Measurements from ENCODE around the gene YES1. TPM values are rescaled to one million over a fixed set of nuclear protein-coding genes. Genes with fewer than 3 reads are reported as not detected.
"Not testable (repeated sequence)": the region's sequence is repeated elsewhere in the genome, so short reads cannot be mapped to it uniquely, and the experiment has no call there.

YES1 gene
- total RNA-seq, 1 donor from 2014 or later: 56.0 TPM

DNA sequence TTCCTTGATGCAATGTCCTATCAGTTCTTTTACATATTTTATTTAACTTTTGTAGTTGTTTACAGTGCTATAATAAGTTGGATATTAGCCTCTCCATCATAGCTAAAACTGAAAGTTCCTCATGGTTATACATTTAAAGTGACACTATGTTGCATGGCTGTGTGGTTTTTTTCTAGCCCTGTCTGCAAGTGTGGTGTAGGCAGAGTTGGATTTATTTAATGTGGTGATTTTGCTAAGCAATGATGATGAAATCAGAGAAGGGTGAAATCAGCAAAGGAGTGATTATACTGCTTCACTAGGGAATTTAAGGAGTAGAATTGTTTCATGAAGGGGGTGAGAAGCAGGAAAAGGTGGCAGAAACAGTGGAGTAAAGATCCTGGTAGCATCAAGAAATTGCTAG, 81.3 kb downstream of the YES1 start:
- TF ChIP-seq, protein P1, sequence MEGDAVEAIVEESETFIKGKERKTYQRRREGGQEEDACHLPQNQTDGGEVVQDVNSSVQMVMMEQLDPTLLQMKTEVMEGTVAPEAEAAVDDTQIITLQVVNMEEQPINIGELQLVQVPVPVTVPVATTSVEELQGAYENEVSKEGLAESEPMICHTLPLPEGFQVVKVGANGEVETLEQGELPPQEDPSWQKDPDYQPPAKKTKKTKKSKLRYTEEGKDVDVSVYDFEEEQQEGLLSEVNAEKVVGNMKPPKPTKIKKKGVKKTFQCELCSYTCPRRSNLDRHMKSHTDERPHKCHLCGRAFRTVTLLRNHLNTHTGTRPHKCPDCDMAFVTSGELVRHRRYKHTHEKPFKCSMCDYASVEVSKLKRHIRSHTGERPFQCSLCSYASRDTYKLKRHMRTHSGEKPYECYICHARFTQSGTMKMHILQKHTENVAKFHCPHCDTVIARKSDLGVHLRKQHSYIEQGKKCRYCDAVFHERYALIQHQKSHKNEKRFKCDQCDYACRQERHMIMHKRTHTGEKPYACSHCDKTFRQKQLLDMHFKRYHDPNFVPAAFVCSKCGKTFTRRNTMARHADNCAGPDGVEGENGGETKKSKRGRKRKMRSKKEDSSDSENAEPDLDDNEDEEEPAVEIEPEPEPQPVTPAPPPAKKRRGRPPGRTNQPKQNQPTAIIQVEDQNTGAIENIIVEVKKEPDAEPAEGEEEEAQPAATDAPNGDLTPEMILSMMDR (IDR thresholded peaks at IDR 0.05): no peak
- Histone ChIP-seq H3K27ac (no peak overlapping the region), H3K9me3 (no peaks in the 10 kb centered on the region), H3K4me1 (no peaks in the 10 kb centered on the region), H3K4me3 (no peak overlapping the region), H3K36me3 (peaks cover 29% of the 10 kb centered on the region), H3K27me3 (no peaks in the 10 kb centered on the region)
- DNase-seq (no peak), ATAC-seq (no peak)
- intact Hi-C loops (cut with DNase I): no loop called here

GRCh38 chr18:730120-730519, 81.9 kb downstream of the YES1 start:
- H3K4me1 ChIP-seq; H3K27me3 ChIP-seq; H3K27ac ChIP-seq; DNase-seq; H3K4me3 ChIP-seq; intact Hi-C loops (cut with DNase I); H3K9me3 ChIP-seq: not testable (repeated sequence)
- peak; percentile 43 for ATAC-seq
- H3K36me3 ChIP-seq: peaks cover 23% of the 10 kb centered on the region

DNA sequence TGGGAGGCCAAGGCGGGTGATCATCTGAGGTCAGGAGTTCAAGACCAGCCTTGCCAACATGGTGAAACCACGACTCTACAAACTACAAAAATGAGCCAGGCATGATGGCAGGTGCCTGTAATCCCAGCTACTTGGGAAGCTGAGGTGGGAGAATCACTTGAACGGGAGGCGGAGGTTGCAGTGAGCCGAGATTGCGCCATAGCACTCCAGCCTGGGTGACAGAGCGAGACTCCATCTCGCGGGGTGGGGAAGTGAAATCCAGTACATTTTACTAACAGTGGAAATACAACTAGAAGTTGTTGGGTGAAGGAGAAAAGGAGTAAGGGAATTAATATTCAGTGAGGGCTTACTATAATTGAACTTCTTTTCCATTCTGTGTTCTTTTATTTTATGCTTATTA, 86.4 kb downstream of the YES1 start:
- H3K9me3 ChIP-seq: no peaks in the 10 kb centered on the region
- intact Hi-C loops (cut with DNase I): no loop called here
- H3K4me1 ChIP-seq: no peaks in the 10 kb centered on the region
- peaks cover 20% of the 10 kb centered on the region for H3K36me3 ChIP-seq
- DNase-seq (no peak), ATAC-seq (peak; percentile 34)
- no peak overlapping the region for H3K27ac ChIP-seq
- H3K27me3 ChIP-seq: no peaks in the 10 kb centered on the region
- TF ChIP-seq, protein P1 (IDR thresholded peaks at IDR 0.05): no peak
- no peak overlapping the region for H3K4me3 ChIP-seq

DNA sequence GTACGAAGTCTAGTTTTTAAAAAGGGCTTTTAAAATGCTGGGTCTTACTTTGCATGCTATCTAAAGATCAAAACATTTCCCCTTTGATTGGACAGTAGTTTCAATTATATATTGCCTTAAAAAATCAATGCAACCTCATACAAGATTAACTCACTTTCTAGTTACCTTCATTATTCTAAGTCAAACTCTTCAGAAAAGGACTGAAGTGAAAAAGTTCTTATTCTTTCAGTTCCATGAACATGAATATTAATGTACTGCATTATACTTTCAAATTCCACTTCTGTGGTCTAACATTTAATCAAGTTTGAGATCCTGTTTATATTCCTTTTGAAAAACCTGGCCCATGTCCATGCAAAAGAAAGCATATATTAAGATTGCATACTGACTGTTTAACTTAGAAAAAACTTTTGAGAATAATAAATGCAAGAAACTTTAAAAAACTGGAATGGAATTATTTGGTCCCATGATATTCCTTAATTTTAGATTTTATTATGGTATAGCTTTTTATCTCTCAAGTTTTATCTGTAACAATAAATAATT, 88.4 kb downstream of the YES1 start:
- Histone ChIP-seq H3K27ac (no peak overlapping the region), H3K36me3 (peaks cover 13% of the 10 kb centered on the region), H3K27me3 (no peaks in the 10 kb centered on the region), H3K9me3 (no peaks in the 10 kb centered on the region), H3K4me1 (no peaks in the 10 kb centered on the region), H3K4me3 (no peak overlapping the region)
- TF ChIP-seq, protein P1 (IDR thresholded peaks at IDR 0.05): no peak
- no peak for DNase-seq
- ATAC-seq: no peak
- intact Hi-C loops (cut with DNase I): no loop called here

DNA sequence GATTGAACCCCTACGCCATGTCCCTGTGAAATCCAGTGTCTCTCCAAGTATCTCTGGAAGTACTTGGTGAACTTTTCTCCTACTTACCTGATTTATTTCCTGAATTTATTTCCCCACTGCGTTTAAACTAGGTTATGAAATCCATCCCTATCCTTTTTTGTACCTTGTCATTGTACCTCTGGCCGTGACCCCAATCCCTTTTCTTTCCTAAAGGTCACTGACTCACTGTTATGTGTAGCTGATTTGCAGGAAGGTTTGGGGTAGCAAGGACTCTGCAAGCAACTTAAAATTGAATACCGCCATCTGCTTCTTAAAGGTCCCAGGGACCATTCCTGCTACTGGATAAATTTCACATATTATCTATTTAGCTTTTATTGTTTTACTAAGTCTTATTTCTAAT, 95.0 kb downstream of the YES1 start:
- intact Hi-C loops (cut with DNase I): no loop called here
- Histone ChIP-seq H3K4me3 (no peak overlapping the region), H3K27me3 (no peaks in the 10 kb centered on the region)

GRCh38 chr18:715626-716025, 96.4 kb downstream of the YES1 start:
- Histone ChIP-seq H3K9me3 (no peaks in the 10 kb centered on the region), H3K27me3 (no peaks in the 10 kb centered on the region), H3K36me3 (no peaks in the 10 kb centered on the region), H3K4me3 (no peak overlapping the region), H3K4me1 (peaks cover 9% of the 10 kb centered on the region), H3K27ac (no peak overlapping the region)
- intact Hi-C loops (cut with DNase I): no loop called here
- ATAC-seq (no peak), DNase-seq (no peak)
- TF ChIP-seq, protein P1 (IDR thresholded peaks at IDR 0.05): no peak

More for the DNA sequence above, 95.0 kb downstream of the YES1 start:
- no peaks in the 10 kb centered on the region for H3K36me3 ChIP-seq
- H3K27ac ChIP-seq: no peak overlapping the region
- no peaks in the 10 kb centered on the region for H3K4me1 ChIP-seq
- H3K9me3 ChIP-seq: no peaks in the 10 kb centered on the region
- ATAC-seq: no peak
- TF ChIP-seq, protein P1 (IDR thresholded peaks at IDR 0.05): no peak
- no peak for DNase-seq
